ENCODE measurements around the gene LZTFL1.

The LZTFL1 gene

DNA sequence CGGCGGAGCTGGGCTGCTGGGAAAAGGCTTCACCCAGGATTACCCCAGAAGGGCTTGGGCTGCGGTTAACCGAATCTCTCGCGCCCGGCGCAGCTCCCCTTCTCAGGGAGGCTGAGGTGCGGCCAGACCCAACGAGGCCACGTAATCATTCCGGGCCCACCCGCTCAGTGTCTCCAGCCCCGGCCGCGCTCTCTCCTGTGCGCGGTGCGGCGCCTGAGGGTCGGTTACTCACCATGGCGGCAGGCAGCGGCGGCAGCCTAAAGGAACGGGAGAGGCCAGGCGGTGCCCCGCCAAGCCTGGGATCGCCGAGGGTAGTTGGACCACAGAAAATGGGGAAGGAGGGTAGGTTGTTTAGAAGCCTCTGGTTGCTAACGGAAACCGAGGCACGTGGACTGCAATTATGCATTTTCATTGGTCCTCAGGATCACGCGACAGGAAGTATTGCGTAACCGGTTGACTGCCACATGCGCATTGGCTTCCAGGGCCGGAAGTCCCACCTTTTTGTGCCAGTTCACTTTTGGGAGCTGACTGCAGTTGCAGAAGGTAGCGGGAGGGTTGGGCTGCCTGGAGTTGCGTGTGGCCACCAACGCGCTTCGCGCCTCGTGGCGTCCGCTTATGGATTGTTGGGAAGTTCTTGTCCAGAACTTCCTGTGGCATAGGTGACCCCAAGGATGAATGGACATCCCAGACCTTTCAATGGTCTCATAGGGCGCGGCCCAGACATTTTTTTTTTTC, at the start of gene LZTFL1:
TSS of gene LZTFL1 (minus strand) at position 363 of the 735 bp plus-strand sequence. CDS start at position 235, 128 bp downstream.
- peak; percentile 79 to 91 (median 87) for DNase-seq (ENCODE audit: low read depth in 3 of 3)

DNA sequence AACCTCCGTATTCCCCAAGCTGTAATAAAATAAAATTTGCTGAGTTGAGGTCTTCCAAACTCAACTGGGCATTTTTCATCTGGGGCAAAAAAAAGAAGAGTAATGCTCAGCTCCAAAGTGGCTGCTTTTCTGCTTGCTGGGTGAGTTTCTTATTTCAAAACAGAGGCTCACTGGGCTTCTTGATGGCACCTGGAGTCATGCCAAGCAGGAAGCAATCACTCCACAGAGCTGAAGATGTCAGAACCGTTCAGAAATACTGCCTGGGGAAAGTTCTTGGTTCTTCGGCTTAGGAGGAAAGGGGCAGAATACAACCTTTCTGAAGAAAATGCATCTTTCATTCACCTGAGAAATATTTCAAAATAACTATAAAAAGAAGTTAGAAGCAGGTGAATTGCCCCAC, 48.5 kb upstream of the LZTFL1 start:
- no peak for DNase-seq (ENCODE audit: low read depth in 3 of 3)

DNA sequence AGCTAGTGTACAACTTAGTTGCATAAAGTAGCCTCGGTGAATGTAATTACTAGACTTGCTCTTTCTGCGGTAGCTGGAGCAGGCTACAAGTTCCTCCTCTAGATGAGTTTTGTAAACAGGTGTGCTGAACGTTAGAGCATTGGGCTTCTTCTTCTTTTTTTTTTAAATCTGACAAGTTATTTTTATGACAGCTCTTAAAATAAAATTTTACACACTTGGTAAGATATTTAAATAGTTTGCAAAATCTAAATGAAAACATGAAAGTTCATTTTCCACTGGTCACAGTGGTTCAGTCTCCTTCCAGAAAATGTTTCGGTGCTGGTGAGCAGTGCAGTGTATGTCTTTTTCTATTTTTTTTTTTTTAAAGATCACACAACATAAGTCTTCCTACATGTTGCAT, 47.4 kb upstream of the LZTFL1 start:
- no peak for DNase-seq (ENCODE audit: low read depth in 3 of 3)

GRCh38 chr3:45887759-45888511, 46.0 kb upstream of the LZTFL1 start:
- no peak for DNase-seq (ENCODE audit: low read depth in 3 of 3)

- DNase-seq (ENCODE audit: low read depth in 3 of 3) = no peak
These were observed 45.4 kb upstream of the LZTFL1 start for GRCh38 chr3:45887285-45887684.

- DNase-seq (ENCODE audit: low read depth in 3 of 3) = no peak
These were observed 44.2 kb upstream of the LZTFL1 start, which contains the start of gene CCR9 for GRCh38 chr3:45885979-45886705. CCR9 (plus strand) TSS chr3:45886543; CDS start chr3:45894934, 8,391 bp downstream.

GRCh38 chr3:45884368-45885201, 42.7 kb upstream of the LZTFL1 start:
- DNase-seq (ENCODE audit: low read depth in 3 of 3) = peak in 1 of 3 experiments; percentile 22

DNA sequence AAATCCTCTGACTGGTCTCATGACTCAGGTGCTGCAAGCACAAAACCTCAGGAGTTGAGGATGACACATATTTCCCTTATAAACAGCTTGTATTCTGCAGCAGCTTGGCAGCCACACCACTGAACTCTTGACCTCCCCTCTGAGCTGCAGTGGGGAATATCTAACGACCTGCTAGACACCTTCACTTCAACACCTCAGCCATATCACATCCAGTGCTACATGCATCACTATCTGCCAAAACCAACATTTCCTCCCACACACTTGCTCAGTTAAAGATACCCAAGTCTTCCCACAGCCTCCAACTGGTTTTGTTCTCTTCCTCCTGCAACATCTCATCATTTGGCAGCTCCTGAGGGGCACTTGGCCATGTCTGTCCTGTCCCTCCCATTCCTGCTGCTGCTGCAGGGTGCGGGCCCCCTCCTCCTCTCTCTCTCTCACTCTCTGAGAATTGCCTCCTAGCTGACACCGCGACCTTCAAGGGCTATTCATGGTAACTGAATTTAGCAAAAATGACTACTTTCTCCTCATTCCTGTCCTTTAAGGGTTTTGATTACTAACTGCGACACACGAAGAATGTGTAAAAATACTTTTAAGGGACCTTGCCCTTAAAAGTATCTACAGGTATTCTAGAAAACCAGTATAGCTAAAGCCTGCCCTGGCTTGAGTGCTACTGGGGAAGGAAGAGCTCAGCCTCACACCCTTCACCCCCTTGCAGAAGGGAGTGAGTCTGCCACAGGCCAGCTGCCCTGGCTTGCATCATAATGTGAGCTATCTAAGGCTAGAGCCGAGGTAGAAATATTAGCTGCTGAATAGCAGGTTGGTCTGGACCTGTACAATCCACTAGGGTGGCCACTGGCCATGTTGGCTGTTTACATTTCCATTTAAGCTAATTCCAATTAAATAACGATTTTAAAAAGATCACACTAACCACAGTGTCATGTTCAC, 39.4 kb upstream of the LZTFL1 start:
- peak in 2 of 3 experiments; percentile 12 to 25 for DNase-seq (ENCODE audit: low read depth in 3 of 3)

DNA sequence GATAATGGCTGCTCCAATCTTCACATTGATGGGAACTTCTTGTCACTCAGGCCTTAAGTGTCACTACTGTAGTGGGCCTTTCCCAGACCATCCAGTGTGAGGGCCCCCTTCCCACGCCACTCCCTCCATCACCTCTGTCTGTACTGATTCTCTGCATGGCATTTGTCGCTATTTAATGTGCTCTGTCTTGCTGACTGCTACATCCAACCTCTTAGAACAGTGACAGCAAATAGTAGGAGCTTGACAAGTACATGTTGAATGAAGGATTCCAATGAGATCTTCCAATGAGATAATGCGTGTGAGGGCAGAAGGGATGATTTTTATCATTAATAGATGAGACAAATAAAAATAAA, 38.8 kb upstream of the LZTFL1 start:
- no peak for DNase-seq (ENCODE audit: low read depth in 3 of 3)

- no peak for DNase-seq (ENCODE audit: low read depth in 3 of 3)
These were observed 36.2 kb upstream of the LZTFL1 start for GRCh38 chr3:45878124-45878523.

- no peak for DNase-seq (ENCODE audit: low read depth in 3 of 3)
These were observed 32.9 kb upstream of the LZTFL1 start for GRCh38 chr3:45874677-45875346.

- no peak for DNase-seq (ENCODE audit: low read depth in 3 of 3)
These were observed 31.7 kb upstream of the LZTFL1 start for GRCh38 chr3:45873638-45874037.

DNA sequence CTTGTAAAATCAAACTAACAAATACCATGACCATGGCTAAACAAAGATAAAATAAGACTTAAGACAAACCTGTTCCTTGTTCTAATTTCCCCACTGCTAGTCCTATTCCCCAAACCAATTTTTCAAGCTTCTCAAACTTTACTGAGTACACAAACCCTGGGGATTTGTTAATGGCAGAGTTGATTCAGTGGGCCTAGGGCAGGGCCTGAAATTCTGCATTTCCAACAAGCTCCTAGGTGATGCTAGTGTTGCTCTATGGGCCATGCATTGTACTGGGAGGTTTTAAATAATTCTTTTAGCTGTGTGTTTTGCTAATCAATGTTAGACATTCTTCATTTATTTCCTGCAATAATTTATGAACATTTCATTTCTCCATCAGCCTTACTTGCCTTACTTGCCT, 31.1 kb upstream of the LZTFL1 start:
- no peak for DNase-seq (ENCODE audit: low read depth in 3 of 3)

- no peak for DNase-seq (ENCODE audit: low read depth in 3 of 3)
These were observed 30.6 kb upstream of the LZTFL1 start for GRCh38 chr3:45872569-45872968.

DNA sequence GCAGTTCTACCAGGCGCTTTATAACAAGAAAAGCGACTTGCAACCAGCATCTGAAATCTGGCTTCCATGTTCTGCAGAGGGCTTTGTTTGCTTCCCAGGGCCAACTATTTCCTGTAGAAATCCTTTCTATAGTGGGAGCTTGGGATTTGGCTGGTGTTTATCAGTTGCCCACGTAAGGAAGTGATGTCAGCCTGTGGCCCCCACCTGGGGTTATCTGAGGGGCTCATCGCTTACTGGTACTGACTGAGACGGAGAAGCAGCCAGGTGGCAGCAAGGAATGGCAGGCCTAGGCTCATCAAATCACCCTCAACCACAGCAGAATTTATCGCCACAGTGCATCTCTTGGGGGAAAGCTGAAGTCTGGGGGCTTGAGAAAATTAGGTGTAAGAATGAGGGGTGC, 29.9 kb upstream of the LZTFL1 start:
- DNase-seq (ENCODE audit: low read depth in 3 of 3) = no peak

DNA sequence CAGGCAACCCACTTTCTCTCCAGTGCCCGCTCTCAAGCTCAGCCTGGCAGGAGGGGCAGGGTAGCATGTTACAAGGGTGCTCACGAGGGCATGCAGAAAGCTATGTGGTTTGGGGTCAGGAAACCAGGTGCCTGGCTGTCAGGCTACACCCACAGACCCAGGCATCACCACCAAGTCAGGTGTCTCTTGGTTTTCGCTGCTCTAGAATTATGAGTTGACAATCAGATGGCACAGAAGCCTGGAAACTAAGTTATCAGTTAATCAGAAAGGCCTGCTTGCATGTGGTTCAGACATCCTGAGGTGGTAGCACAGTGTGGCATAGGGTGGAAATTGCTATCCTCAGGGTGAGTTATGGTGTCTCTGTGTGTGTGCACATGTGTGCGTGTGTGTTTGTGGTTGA, 28.2 kb upstream of the LZTFL1 start:
- DNase-seq (ENCODE audit: low read depth in 3 of 3) = peak in 2 of 3 experiments; percentile 11 to 19

- DNase-seq (ENCODE audit: low read depth in 3 of 3) = no peak
These were observed 27.7 kb upstream of the LZTFL1 start for GRCh38 chr3:45869638-45870037.

DNA sequence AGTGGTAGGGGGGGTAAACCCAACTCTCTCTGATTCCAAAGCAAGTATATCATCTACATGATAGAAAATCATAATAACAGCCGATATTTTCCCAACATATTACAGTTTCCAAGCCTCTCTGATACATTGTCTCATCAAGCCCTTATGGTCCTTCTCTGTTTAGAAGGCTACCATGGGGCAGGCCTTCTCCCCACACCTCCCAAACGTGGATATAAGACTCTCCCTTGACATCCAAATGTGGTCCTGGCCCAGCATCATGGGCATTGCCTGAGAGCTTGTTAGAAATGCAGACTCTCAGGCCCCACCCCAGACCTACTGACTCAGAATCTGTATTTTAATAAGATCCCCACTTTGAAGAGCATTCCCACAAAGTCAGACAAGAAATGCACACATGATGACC, 26.7 kb upstream of the LZTFL1 start:
- no peak for DNase-seq (ENCODE audit: low read depth in 3 of 3)

DNA sequence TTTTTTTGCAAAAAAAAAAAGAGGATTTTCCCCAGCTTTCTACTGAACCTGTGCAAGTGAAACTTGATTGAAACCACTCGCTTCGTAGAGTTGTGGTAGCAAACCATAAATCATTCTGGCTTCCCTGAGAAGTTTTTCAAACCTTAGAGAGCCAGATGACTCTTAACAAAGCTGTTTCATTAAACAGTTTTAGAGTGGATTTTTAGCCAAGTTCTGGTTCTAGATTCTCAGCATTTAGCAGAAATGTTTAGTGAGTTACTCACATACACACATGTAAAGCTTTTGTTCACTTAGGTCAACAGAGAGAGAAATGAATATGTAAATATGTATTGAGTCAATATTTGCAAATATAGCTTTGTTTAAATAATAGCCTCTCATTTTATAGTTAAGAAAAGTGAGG, 26.3 kb upstream of the LZTFL1 start:
- no peak for DNase-seq (ENCODE audit: low read depth in 3 of 3)

- no peak for DNase-seq (ENCODE audit: low read depth in 3 of 3)
These were observed 23.6 kb upstream of the LZTFL1 start for GRCh38 chr3:45865563-45865962.
